SK-N-MC (cell line): ENCODE results near the gene ACER3.

ENCODE experiments used
- EZH2 ChIP-seq: fragments of 200-600 bp; sonication (generic); IDR thresholded peaks from one replicate; pipeline ENCODE4 v1.6.1; 2017; ENCODE audit warnings: antibody characterized with exemption
- FOXP2 ChIP-seq: optimal IDR thresholded peaks from 2 replicates; pipeline ENCODE3; 2011; ENCODE audit warnings: mild to moderate bottlenecking, moderate library complexity; ENCODE audit not compliant: insufficient read depth; ENCODE audit errors: extremely low read length, control extremely low read depth
- POLR2AphosphoS5 ChIP-seq: IDR thresholded peaks from 2 replicates; pipeline ENCODE4 v1.6.1; 2012; ENCODE audit warnings: mild to moderate bottlenecking, low read depth, low read length, borderline replicate concordance

GRCh38 chr11:77064648-77065217, 204.0 kb downstream of the ACER3 start:
- TF ChIP-seq EZH2 (no peak), POLR2AphosphoS5 (no peak), FOXP2 (no peak)
